ENCODE measurements around the gene ARID5B. TPM values are rescaled to one million over a fixed set of nuclear protein-coding genes. Genes with fewer than 3 reads are reported as not detected.
A peak's percentile ranks its signal among the peaks of the same experiment; 100 is the strongest.

ARID5B gene
- total and polyA plus RNA-seq, 2 of the 4 experiments (the other 2 are of a cell fraction): 41.0 to 125 TPM

GRCh38 chr10:62019685-62020359 lies 118.3 kb downstream of the ARID5B start:
- ATAC-seq (ENCODE audit: low read depth) (peak; percentile 12; the same call in 1 of the 2 replicates), DNase-seq (no peak)
- peaks cover 11% of the 10 kb centered on the region; the same call in 1 of the 2 replicates for H3K36me3 ChIP-seq (ENCODE audit: control insufficient read depth, insufficient read depth, low read length)
- no peak overlapping the region for H3K4me3 ChIP-seq (ENCODE audit: insufficient read depth, low read depth, low read length)
- WGBS, 2 experiments (ENCODE audit: extremely low coverage in 2 of 2, insufficient read length in 1 of 2): no CpG with 5 or more reads among the region's 6 CpGs
- H3K4me2 ChIP-seq (ENCODE audit: low read depth, low read length): peak overlapping the region; percentile 56
- peak overlapping the region; percentile 79 for H2AK5ac ChIP-seq (ENCODE audit: low read depth, low read length)
- no peak overlapping the region for H2AFZ ChIP-seq (replicated peaks; ENCODE audit: low read length, poor library complexity)
- H4K20me1 ChIP-seq (ENCODE audit: insufficient read depth, low read length): peaks cover 8% of the 10 kb centered on the region
- H4K5ac ChIP-seq (ENCODE audit: low read depth, low read length): peak overlapping the region; percentile 91
- no peaks in the 10 kb centered on the region for H3K27me3 ChIP-seq (ENCODE audit: control insufficient read depth, insufficient read depth, low read length)
- in situ Hi-C loops (cut with MboI; ENCODE audit: low sequenced_read_pairs): no loop called here
- CTCF ChIA-PET: interaction anchor here (1.0 kb wide), 1 partner anchor 24 kb away, joined by 3 read pairs; no protein-coding TSS in a partner anchor
- peak overlapping the region; percentile 54 for H3K23ac ChIP-seq (ENCODE audit: low read depth, low read length)
- intact Hi-C loops (cut with micrococcal nuclease): no loop called here
- TF ChIP-seq ELK1 (IDR thresholded peaks at IDR 0.05; ENCODE audit: borderline replicate concordance, low read depth, low read length): no peak
- no peak for TF ChIP-seq SMC3 (IDR thresholded peaks at IDR 0.05; ENCODE audit: low read depth, low read length)
- no peak for TF ChIP-seq NFE2L2 (IDR thresholded peaks at IDR 0.05; ENCODE audit: low read depth, low read length)
- TF ChIP-seq RCOR1 (IDR thresholded peaks at IDR 0.05; ENCODE audit: insufficient replicate concordance, low read length): no peak
- TF ChIP-seq RAD21 (IDR thresholded peaks at IDR 0.05; ENCODE audit: low read length): no peak
- TF ChIP-seq MXI1 (IDR thresholded peaks at IDR 0.05; ENCODE audit: borderline replicate concordance, low read depth, low read length): no peak
- no peak for TF ChIP-seq FOS (IDR thresholded peaks at IDR 0.05; ENCODE audit: low read depth, low read length)
- TF ChIP-seq RFX5 (IDR thresholded peaks at IDR 0.05; ENCODE audit: low read depth, low read length): no peak
- no peak for TF ChIP-seq CEBPB (IDR thresholded peaks at IDR 0.05; ENCODE audit: low read depth, low read length)
- TF ChIP-seq BHLHE40 (IDR thresholded peaks at IDR 0.05; ENCODE audit: low read depth, low read length): no peak
- no peak for TF ChIP-seq CTCF (conservative IDR thresholded peaks at IDR 0.05; ENCODE audit: low read depth, low read length)
- no peak for TF ChIP-seq CHD1 (IDR thresholded peaks at IDR 0.05; ENCODE audit: low read depth, low read length)
- no peak for TF ChIP-seq MAZ (IDR thresholded peaks at IDR 0.05; ENCODE audit: borderline replicate concordance, low read depth, low read length)
- H2BK120ac ChIP-seq (ENCODE audit: low read depth, low read length): peak overlapping the region; percentile 93
- no peak overlapping the region for H2AK9ac ChIP-seq (replicated peaks; ENCODE audit: low read depth, low read length, poor library complexity)
- H3K4me1 ChIP-seq (ENCODE audit: control insufficient read depth, insufficient read depth, low read length): peaks cover 31% of the 10 kb centered on the region
- H3K79me1 ChIP-seq (ENCODE audit: low read depth in 1 of 2, low read length in 2 of 2): peaks cover 48 to 80% of the 10 kb centered on the region in 2 experiments
- POLR2A ChIA-PET (ENCODE audit: unreplicated experiment): interaction anchor here (0.9 kb wide), 1 partner anchor 30 kb away, joined by 3 read pairs; no protein-coding TSS in a partner anchor
- H3K9me3 ChIP-seq (ENCODE audit: control insufficient read depth, insufficient read depth, low read length): no peaks in the 10 kb centered on the region; the same call in 1 of the 2 replicates
- H3K9me1 ChIP-seq (ENCODE audit: insufficient read depth, low read length): peaks cover 11% of the 10 kb centered on the region
- H3K56ac ChIP-seq (ENCODE audit: extremely low read depth, insufficient read depth, low read length): peak overlapping the region; percentile 66; the same call in 1 of the 2 replicates
- no TSS peak for BruUV-seq (replicated peaks)
- dilution Hi-C loops (cut with HindIII; ENCODE audit: low sequenced_read_pairs, unreplicated experiment): no loop called here
- peak overlapping the region; percentile 78 for H3K18ac ChIP-seq (ENCODE audit: low read depth, low read length)
- H2BK20ac ChIP-seq (ENCODE audit: low read depth, low read length): peak overlapping the region; percentile 90
- H4K8ac ChIP-seq (ENCODE audit: low read depth in 2 of 2, low read length in 2 of 2): peak overlapping the region; percentile 52 to 69; a peak in 3 of 4 replicates
- peak overlapping the region; percentile 97 for H2BK5ac ChIP-seq (ENCODE audit: low read depth, low read length, poor library complexity, severe bottlenecking)
- peak overlapping the region; percentile 79 for H3K27ac ChIP-seq (ENCODE audit: insufficient read depth, low read length)
- peak overlapping the region; percentile 53; the same call in 1 of the 2 replicates for H3K9ac ChIP-seq (ENCODE audit: low read depth, low read length)
- H3K4ac ChIP-seq (ENCODE audit: low read depth, low read length): peak overlapping the region; percentile 95
- peak overlapping the region; percentile 89; the same call in 1 of the 3 replicates for H2BK15ac ChIP-seq (ENCODE audit: low read depth, low read length)
- peak overlapping the region; percentile 91 for H4K91ac ChIP-seq (ENCODE audit: insufficient read depth, low read depth, low read length)
- H3K14ac ChIP-seq (replicated peaks; ENCODE audit: low read depth, low read length): peak overlapping the region; percentile 93
